NCI-H1436 treated with DMSO at 0.1 percent for 48 hours (cell line): ENCODE data around the gene DSCAML1.

Experiments used
- DNase-seq: peaks from one replicate; lab custom pipeline; 2025; lab: John Stamatoyannopoulos, UW

Gene DSCAML1

GRCh38 chr11:117796872-117797529 is at the start of gene DSCAML1:
DSCAML1 (minus strand) TSS chr11:117797216; CDS start chr11:117797079, 137 bp downstream.
- DNase-seq: no peak

GRCh38 chr11:117843666-117844484 is 46.9 kb upstream of the DSCAML1 start:
- DNase-seq: no peak

GRCh38 chr11:117842131-117842941 is 45.3 kb upstream of the DSCAML1 start:
- DNase-seq: no peak

- DNase-seq: no peak
These were observed 44.6 kb upstream of the DSCAML1 start for GRCh38 chr11:117841551-117842031.

DNA sequence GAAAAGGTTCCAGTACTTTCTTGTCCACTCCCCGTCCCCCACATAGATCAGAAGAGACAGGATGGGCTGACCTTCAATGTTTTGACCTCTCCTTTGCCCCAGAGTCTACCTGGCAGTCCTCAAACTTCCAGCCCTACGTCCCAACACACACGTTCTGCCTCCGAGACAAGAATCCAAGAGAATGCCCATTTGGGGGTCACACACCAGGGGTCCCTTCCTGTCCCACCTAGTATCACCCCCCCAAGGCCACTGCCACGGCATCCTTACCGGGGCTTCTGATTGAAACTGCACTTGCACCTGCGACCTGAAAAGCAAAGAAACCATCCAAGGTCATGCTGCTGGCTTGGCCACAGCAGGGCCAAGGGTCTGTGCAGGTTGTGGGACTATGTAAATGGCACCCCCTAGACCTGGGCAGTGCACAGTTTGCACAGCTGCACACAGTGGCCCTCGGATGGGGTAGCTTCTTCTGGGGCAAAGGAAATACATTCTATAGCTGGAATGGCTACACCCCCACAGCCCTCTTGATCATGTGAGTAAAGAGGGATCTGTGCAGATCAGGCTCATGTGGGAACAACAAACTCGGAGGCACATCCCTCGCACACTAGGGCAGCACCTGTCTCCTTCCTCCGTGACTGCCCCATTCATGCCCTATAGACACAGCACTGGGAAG is 44.0 kb upstream of the DSCAML1 start:
- DNase-seq: no peak

GRCh38 chr11:117839936-117840813 is 43.2 kb upstream of the DSCAML1 start:
- DNase-seq: no peak

- DNase-seq: no peak
These were observed 42.4 kb upstream of the DSCAML1 start for GRCh38 chr11:117839380-117839881.

- DNase-seq: no peak
These were observed 41.9 kb upstream of the DSCAML1 start for GRCh38 chr11:117838901-117839300.

DNA sequence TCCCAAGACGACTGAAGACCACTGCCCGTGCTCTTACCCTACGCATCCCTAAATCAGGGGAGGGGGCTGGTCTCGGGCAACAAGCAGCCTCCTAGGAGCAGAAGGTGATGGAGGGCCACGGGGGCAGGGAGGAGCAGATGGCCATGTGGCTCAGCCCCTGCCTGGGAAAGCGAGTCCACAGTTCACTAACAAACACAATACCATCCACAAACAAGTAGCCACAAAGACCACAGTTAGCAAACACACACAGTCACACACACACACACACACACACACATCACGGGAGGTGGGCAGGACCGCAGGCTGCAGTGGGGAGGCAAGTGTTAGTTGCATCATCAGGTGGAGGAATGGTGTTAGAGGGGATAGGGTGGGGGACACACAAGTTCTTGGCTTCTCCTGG is 40.8 kb upstream of the DSCAML1 start:
- no peak for DNase-seq

DNA sequence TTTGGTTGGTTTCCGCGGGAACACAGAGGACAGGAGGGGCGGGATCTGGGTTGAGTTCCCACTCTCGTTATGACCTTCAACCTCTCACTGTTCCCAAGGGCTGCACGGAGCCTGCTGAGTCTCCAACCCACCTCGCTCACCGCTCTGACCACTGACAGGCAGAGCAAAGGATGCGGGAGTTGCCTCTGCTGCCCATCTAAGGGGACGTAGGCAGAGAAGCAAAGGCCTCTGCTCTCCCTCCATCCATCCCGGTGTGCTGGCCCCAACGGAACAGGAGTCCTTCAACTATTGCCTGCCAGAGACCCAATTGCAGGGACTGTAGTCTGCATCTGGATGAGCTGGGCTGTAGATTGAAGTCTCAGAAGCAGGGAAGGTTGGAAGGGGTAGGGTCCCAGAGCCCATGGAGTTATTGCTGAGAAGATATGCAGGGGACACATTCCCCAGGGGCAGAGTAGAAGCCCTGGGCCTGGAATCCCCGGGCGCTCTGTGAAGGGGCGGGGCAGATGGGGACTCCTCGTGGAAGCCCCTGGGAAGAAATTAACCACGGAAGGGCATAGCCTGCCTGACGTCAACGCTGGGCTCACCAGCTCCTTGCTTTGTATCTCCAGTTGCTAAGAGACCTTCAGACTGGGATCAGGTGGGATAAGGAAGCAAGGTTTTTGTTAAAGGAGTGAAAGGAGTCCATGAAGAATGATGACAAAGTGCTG is 40.2 kb upstream of the DSCAML1 start:
- no peak for DNase-seq

- DNase-seq: no peak
These were observed 39.3 kb upstream of the DSCAML1 start for GRCh38 chr11:117836077-117836960.

- DNase-seq: no peak
These were observed 38.6 kb upstream of the DSCAML1 start for GRCh38 chr11:117835576-117835975.

DNA sequence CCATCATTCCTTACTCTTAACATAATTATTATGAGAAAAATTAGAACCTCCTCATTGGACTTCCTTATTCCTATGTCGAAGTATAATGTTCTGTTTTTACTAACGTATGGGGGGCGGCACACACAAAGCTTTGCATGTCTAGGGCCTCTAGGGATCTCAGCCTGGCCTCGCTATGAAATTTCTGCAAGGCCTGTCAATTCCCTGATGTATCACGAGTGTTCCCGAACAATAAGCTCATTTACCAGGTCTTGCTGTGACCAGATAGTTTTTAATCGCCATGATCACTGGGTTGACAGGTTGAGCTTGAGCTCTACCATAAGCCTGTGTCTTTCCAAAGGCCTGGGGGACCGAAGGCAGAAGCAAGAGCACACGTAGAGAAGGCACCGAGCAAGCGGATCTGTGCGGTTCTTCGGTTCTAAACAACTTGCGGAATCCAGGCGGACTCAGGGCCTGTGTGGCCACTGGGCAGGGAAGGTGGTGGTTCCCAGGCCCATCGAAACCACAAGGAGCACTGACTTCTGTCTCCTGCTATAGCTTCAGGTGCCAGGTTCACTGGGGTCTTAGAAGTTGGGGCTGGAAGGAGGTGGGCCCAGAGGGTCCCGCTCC is 37.9 kb upstream of the DSCAML1 start:
- DNase-seq: no peak

DNA sequence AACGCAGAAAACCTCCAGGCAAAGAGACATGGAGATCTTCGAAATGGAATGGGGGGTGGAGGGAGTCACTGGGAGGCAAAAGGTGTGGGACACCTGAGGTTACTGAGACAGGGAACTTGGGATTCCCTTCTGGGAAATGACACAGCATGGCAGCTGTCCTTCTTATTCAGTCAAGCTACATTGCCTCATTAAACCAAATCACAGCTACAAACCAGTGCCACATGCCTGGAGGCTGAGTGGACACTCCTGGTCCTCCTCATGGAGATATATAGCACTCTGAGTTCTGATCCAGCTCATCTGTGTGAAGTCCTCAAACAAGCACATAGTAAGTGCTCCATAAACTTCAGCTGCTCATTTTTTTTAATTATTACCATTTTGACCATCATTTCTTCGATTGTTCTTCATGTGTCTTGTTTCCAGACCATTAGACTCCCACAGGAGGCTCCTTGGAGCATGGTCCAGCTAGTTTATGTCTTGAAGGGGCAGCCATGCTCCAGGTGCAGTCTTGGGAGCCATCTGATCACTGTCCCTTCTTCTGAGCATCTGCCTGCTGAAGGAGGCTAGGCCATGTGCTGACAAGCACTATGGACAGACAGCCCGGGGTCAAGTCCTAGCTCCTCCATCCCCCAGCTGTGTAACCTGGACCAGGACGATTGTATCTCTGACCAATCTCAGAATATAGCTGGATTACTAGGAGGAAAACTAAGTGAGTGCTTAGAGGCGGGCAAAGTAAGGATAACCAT is 37.2 kb upstream of the DSCAML1 start:
- DNase-seq: no peak

- DNase-seq: no peak
These were observed 36.4 kb upstream of the DSCAML1 start for GRCh38 chr11:117833401-117833891.

- DNase-seq: no peak
These were observed 35.5 kb upstream of the DSCAML1 start for GRCh38 chr11:117832511-117832910.

GRCh38 chr11:117831661-117832415 is 34.8 kb upstream of the DSCAML1 start:
- DNase-seq: no peak
